Measurements from ENCODE around the gene SIKE1. TPM values are rescaled to one million over a fixed set of nuclear protein-coding genes. Genes with fewer than 3 reads are reported as not detected.

Gene SIKE1
- total and polyA plus RNA-seq, 2 experiments from 2014 or later: 40.5 to 50.1 TPM

DNA sequence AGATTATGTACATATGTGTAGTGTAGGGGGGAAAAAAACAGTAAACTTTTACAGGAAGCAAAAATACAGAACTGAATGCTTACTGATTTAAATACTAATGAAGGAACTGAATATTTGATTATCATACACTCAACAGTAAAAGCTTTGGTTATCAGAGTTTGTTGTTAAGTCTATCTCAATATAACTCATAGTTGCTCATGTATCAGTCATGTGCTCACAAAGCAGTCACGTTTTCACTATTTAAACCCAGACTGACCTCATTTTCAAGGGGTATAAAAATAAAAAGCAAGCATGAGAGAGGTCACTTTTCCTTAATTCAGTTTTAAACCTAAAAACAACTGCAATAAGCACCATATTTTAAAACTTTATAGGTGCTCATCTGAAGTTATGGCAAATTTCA is 57.0 kb downstream of the SIKE1 start:
- Histone ChIP-seq H3K27ac (no peak overlapping the region), H3K27me3 (no peaks in the 10 kb centered on the region), H4K20me1 (ENCODE audit: insufficient read depth, poor library complexity, severe bottlenecking) (peaks cover 3% of the 10 kb centered on the region), H2AFZ (no peak overlapping the region), H3K9me3 (ENCODE audit: low read depth) (no peaks in the 10 kb centered on the region), H3K4me3 (no peak overlapping the region), H3K79me2 (peaks cover 25% of the 10 kb centered on the region), H3K4me2 (no peak overlapping the region), H3K4me1 (ENCODE audit: insufficient read depth) (peaks cover 4% of the 10 kb centered on the region), H3K36me3 (replicated peaks; ENCODE audit: insufficient read depth, low read depth) (no peaks in the 10 kb centered on the region), H3K9me2 (replicated peaks; ENCODE audit: insufficient read depth) (no peaks in the 10 kb centered on the region)
- 0% methylated on average over 1 of the region's 1 CpG for WGBS (ENCODE audit: low lambda C conversion rate, missing lambda C conversion rate)
- DNase-seq (ENCODE audit: low spot score): no peak
- TF ChIP-seq EZH2phosphoT487 (IDR thresholded peaks at IDR 0.05; ENCODE audit: low read depth, severe bottlenecking, unreplicated experiment) (no peak), CTCF (IDR thresholded peaks at IDR 0.05; ENCODE audit: poor library complexity) (no peak), EZH2 (IDR thresholded peaks at IDR 0.05; ENCODE audit: borderline replicate concordance) (no peak)

DNA sequence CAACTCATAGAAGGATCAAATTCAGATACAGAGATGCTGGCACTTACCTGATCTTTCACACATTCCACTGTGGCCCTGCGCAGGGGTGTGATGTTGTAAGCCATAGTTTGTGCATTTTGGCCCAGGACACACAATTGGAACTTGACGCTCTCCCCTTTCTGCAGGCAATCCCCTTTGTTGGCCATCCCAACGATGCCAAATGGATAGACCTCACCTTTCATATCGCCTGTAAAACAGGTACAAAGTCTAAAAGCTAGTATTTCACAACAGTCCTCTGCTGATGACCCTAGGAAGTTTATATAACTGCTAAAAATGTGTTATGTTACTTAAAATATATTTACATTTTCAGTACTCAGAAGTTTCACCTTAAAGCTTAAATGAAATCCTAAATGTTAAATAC is 60.0 kb downstream of the SIKE1 start:
- no peak for TF ChIP-seq CTCF (IDR thresholded peaks at IDR 0.05; ENCODE audit: poor library complexity)
- TF ChIP-seq EZH2 (IDR thresholded peaks at IDR 0.05; ENCODE audit: borderline replicate concordance): no peak
- no peak for TF ChIP-seq EZH2phosphoT487 (IDR thresholded peaks at IDR 0.05; ENCODE audit: low read depth, severe bottlenecking, unreplicated experiment)
- Histone ChIP-seq H3K36me3 (replicated peaks; ENCODE audit: insufficient read depth, low read depth) (no peaks in the 10 kb centered on the region), H3K9me3 (ENCODE audit: low read depth) (no peaks in the 10 kb centered on the region), H3K27me3 (no peaks in the 10 kb centered on the region), H3K27ac (peak overlapping the region; percentile 51), H4K20me1 (ENCODE audit: insufficient read depth, poor library complexity, severe bottlenecking) (no peaks in the 10 kb centered on the region), H3K9me2 (replicated peaks; ENCODE audit: insufficient read depth) (no peaks in the 10 kb centered on the region), H2AFZ (no peak overlapping the region), H3K4me3 (no peak overlapping the region), H3K79me2 (peaks cover 19% of the 10 kb centered on the region), H3K4me1 (ENCODE audit: insufficient read depth) (peaks cover 11% of the 10 kb centered on the region), H3K4me2 (no peak overlapping the region)
- DNase-seq (ENCODE audit: low spot score): peak; percentile 7
- 77% methylated on average over 4 of the region's 4 CpGs for WGBS (ENCODE audit: low lambda C conversion rate, missing lambda C conversion rate)

Small RNA genes within 50 kb of the gene (small RNA-seq; reads per million reads assigned to genes)
- gene RNY1P13: not detected

Other genes with a start within 250 kb of the SIKE1 start
- gene BCAS2, start 199.1 kb downstream of the SIKE1 start, total RNA-seq: 47.8 and 53.5 TPM in 2 replicates
- gene BCAS2, start 199.1 kb downstream of the SIKE1 start, polyA plus RNA-seq: 51.9 and 58.0 TPM in 2 replicates
- gene DENND2C, start 110.6 kb downstream of the SIKE1 start, total RNA-seq: 3.0 and 5.6 TPM in 2 replicates
- 1.4 and 1.8 TPM in 2 replicates for gene DENND2C, start 110.6 kb downstream of the SIKE1 start, polyA plus RNA-seq
- gene AMPD1, start 85.1 kb downstream of the SIKE1 start, total RNA-seq: not detected in 2 replicates
- gene AMPD1, start 85.1 kb downstream of the SIKE1 start, polyA plus RNA-seq: not detected in 2 replicates
- 79.4 and 81.6 TPM in 2 replicates for gene NRAS, start 63.9 kb downstream of the SIKE1 start, total RNA-seq
- gene NRAS, start 63.9 kb downstream of the SIKE1 start, polyA plus RNA-seq: 23.6 and 25.7 TPM in 2 replicates
- gene CSDE1, start 22.7 kb downstream of the SIKE1 start, total RNA-seq: 800 and 802 TPM in 2 replicates
- 152 and 161 TPM in 2 replicates for gene CSDE1, start 22.7 kb downstream of the SIKE1 start, polyA plus RNA-seq
- not detected in 2 replicates for gene SYCP1, start 74.2 kb upstream of the SIKE1 start, total RNA-seq
- gene SYCP1, start 74.2 kb upstream of the SIKE1 start, polyA plus RNA-seq: not detected in 2 replicates
- 1.0 TPM in 1 of 2 replicates, not detected in the other for gene TSHB, start 249.1 kb upstream of the SIKE1 start, total RNA-seq
- gene TSHB, start 249.1 kb upstream of the SIKE1 start, polyA plus RNA-seq: 0.71 TPM in 1 of 2 replicates, not detected in the other

All from hepatocyte (in vitro differentiated cells).